ENCODE data around the gene KRTAP10-10. TPM values are rescaled to one million over a fixed set of nuclear protein-coding genes. Genes with fewer than 3 reads are reported as not detected.

The KRTAP10-10 gene
- polyA plus RNA-seq, 1 donor (not counting 4 experiments of a cell fraction or from before 2014, with no cell fraction given), result not detected

DNA sequence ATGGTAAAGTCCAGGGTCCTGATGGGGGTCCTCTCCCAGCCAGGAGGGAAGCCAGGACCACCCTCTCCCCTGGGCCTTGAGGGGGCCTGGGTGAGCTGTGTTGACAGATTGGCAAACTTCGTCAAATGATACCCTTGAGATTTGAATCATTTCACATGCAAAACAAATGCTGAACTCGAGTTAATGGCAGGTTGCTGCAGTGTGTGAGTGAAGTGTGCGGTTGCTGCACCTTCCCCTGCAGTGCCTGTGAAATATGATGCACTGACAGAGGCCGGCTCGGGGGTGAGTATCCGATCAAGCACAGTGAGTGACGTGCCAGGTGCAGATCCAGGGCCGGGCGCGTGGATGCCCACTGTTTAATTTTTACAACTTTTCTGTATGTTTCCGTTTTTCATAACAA is 50.5 kb downstream of the KRTAP10-10 start:
- FAIRE-seq (no peak), DNase-seq (ENCODE audit: low read depth, low spot score) (no peak)
- Histone ChIP-seq H3K27me3 (ENCODE audit: control insufficient read depth, extremely low read depth, insufficient read depth, low read length) (no peaks in the 10 kb centered on the region), H3K9me1 (ENCODE audit: control insufficient read depth, extremely low read depth, insufficient read depth, low read length) (no peaks in the 10 kb centered on the region), H3K79me2 (ENCODE audit: control insufficient read depth, insufficient read depth, low read length) (no peaks in the 10 kb centered on the region), H3K9ac (ENCODE audit: control insufficient read depth, extremely low read depth, insufficient read depth, low read length) (no peak overlapping the region), H3K36me3 (ENCODE audit: control insufficient read depth in 2 of 2, extremely low read depth in 1 of 2, insufficient read depth in 2 of 2, low read length in 2 of 2) (no peaks in the 10 kb centered on the region), H3K9me3 (ENCODE audit: control insufficient read depth, low read depth, low read length) (no peaks in the 10 kb centered on the region), H3K4me1 (ENCODE audit: control insufficient read depth, extremely low read depth, insufficient read depth, low read length) (no peaks in the 10 kb centered on the region), H3K4me3 (ENCODE audit: control insufficient read depth in 2 of 3, extremely low read depth in 1 of 3, insufficient read depth in 2 of 3, low read depth in 1 of 3, low read length in 3 of 3) (no peak overlapping the region), H3K4me2 (ENCODE audit: control insufficient read depth, extremely low read depth, insufficient read depth, low read depth, low read length) (no peak overlapping the region), H2AFZ (ENCODE audit: control insufficient read depth, low read length) (no peak overlapping the region), H3K27ac (ENCODE audit: control insufficient read depth, insufficient read depth, low read length) (no peak overlapping the region), H4K20me1 (ENCODE audit: control insufficient read depth, extremely low read depth, insufficient read depth, low read length) (no peaks in the 10 kb centered on the region)
- no peak for TF ChIP-seq EZH2 (IDR thresholded peaks at IDR 0.05; ENCODE audit: low read length)
- TF ChIP-seq CTCF (optimal IDR thresholded peaks at IDR 0.05 in 1 of 3, IDR thresholded peaks at IDR 0.05 in 1 of 3, conservative IDR thresholded peaks at IDR 0.05 in 1 of 3; ENCODE audit: extremely low read depth in 1 of 3, insufficient read depth in 2 of 3, low read length in 3 of 3), result no peak
- dilution Hi-C loops (cut with MboI; ENCODE audit: extremely low pct_ligation_motif_present, low sequenced_read_pairs), result no loop called here

Small RNAs within 50 kb of the gene (small RNA-seq; reads per million reads assigned to genes)
- gene KRTAP12-6P (ENCODE audit: insufficient read length in 3 of 3, low read depth in 3 of 3, low replicate concordance in 1 of 3), result 0 reads per million in 3 experiments

Other genes starting within 250 kb of the KRTAP10-10 start
- 1.4 to 1.9 TPM (median 1.6 TPM) in 3 replicates for gene LRRC3, start 181.8 kb upstream of the KRTAP10-10 start, polyA plus RNA-seq
- gene KRTAP10-1, start 97.2 kb upstream of the KRTAP10-10 start, polyA plus RNA-seq, result not detected in 3 replicates
- gene KRTAP10-2, start 85.9 kb upstream of the KRTAP10-10 start, polyA plus RNA-seq, result not detected in 3 replicates
- not detected in 3 replicates for gene KRTAP10-3, start 78.6 kb upstream of the KRTAP10-10 start, polyA plus RNA-seq
- 0.06 TPM in 1 of 3 replicates, not detected in the others for gene KRTAP10-4, start 63.6 kb upstream of the KRTAP10-10 start, polyA plus RNA-seq
- not detected in 3 replicates for gene KRTAP10-5, start 56.8 kb upstream of the KRTAP10-10 start, polyA plus RNA-seq
- not detected in 3 replicates for gene KRTAP10-6, start 44.9 kb upstream of the KRTAP10-10 start, polyA plus RNA-seq
- gene KRTAP10-7, start 36.8 kb upstream of the KRTAP10-10 start, polyA plus RNA-seq, result not detected in 3 replicates
- not detected in 3 replicates for gene KRTAP10-8, start 25.3 kb upstream of the KRTAP10-10 start, polyA plus RNA-seq
- not detected in 3 replicates for gene KRTAP10-9, start 10.3 kb upstream of the KRTAP10-10 start, polyA plus RNA-seq
- not detected in 3 replicates for gene KRTAP10-11, start 9.1 kb downstream of the KRTAP10-10 start, polyA plus RNA-seq
- gene KRTAP12-4, start 17.3 kb downstream of the KRTAP10-10 start, polyA plus RNA-seq, result not detected in 3 replicates
- gene KRTAP12-3, start 20.6 kb downstream of the KRTAP10-10 start, polyA plus RNA-seq, result not detected in 3 replicates
- gene KRTAP12-2, start 29.6 kb downstream of the KRTAP10-10 start, polyA plus RNA-seq, result not detected in 3 replicates
- gene KRTAP12-1, start 44.8 kb downstream of the KRTAP10-10 start, polyA plus RNA-seq, result not detected in 3 replicates
- not detected in 3 replicates for gene KRTAP10-12, start 59.8 kb downstream of the KRTAP10-10 start, polyA plus RNA-seq
- gene TSPEAR, start 74.2 kb downstream of the KRTAP10-10 start, polyA plus RNA-seq, result 0.07 to 0.12 TPM in 2 of 3 replicates, not detected in the other
- 82.0 to 114 TPM (median 106 TPM) in 3 replicates for gene UBE2G2, start 164.5 kb downstream of the KRTAP10-10 start, polyA plus RNA-seq
- 69.3 to 132 TPM (median 115 TPM) in 3 replicates for gene SUMO3, start 180.7 kb downstream of the KRTAP10-10 start, polyA plus RNA-seq
- 132 to 140 TPM (median 137 TPM) in 3 replicates for gene PTTG1IP, start 236.3 kb downstream of the KRTAP10-10 start, polyA plus RNA-seq

Measured in keratinocyte (primary cell).